Prostate gland (tissue), 2 donors: ENCODE measurements around the gene OR4C11.

Experiments used
- CTCF ChIP-seq, 4 experiments: fragments of 200-600 bp in 2 of 4; fragments of 450-650 bp in 2 of 4; sonication (generic) in 2 of 4; IDR thresholded peaks; 1 replicate in 3 of 4; 2 replicates in 1 of 4; pipeline ENCODE4 v1.5.1; 2016 to 2019; ENCODE audit warnings: antibody characterized with exemption in 4 of 4, mild to moderate bottlenecking in 2 of 4, moderate library complexity in 2 of 4
- POLR2A ChIP-seq: fragments of 450-650 bp; IDR thresholded peaks from one replicate; pipeline ENCODE4 v1.6.1; 2016; ENCODE audit warnings: antibody characterized with exemption, mild to moderate bottlenecking

DNA sequence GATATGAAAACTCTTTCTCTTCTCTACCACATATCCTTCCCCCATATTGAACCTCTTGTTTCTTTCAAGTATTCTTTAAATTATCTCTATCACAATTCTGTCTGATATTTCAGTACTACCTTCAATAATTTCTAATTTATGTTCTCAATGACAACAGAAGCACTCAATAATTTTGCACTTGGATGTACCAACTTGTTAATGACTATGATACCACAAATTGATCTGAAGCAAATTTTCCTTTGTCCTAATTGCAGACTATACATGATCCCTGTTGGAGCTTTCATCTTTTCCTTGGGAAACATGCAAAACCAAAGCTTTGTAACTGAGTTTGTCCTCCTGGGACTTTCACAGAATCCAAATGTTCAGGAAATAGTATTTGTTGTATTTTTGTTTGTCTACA, 53.3 kb downstream of the OR4C11 start, which contains the start of gene OR4C15:
- TF ChIP-seq POLR2A (no peak), CTCF (IDR thresholded peaks at IDR 0.05) (no peak)
